Glutamatergic neuron (in vitro differentiated cells): ENCODE results near the gene C5orf15. TPM values are rescaled to one million over a fixed set of nuclear protein-coding genes. Genes with fewer than 3 reads are reported as not detected.

Source experiments
- DNase-seq: peaks from one replicate; pipeline ENCODE4 v3.0.0; 2022
- H3K27ac Mint-ChIP-seq: one replicate; pipeline ENCODE4 v1.8.0; 2020; ENCODE audit warnings: mild to moderate bottlenecking, mixed read lengths, inconsistent platforms; ENCODE audit not compliant: unreplicated experiment
- H3K27me3 Mint-ChIP-seq: one replicate; pipeline ENCODE4 v1.8.0; 2020; ENCODE audit warnings: mild to moderate bottlenecking, moderate library complexity, mixed read lengths, inconsistent platforms; ENCODE audit not compliant: unreplicated experiment
- H3K36me3 Mint-ChIP-seq: one replicate; pipeline ENCODE4 v1.8.0; 2020; ENCODE audit warnings: mild to moderate bottlenecking, mixed read lengths, inconsistent platforms; ENCODE audit not compliant: unreplicated experiment
- H3K4me1 Mint-ChIP-seq: one replicate; pipeline ENCODE4 v1.8.0; 2020; ENCODE audit warnings: mild to moderate bottlenecking, low read depth, mixed read lengths, inconsistent platforms; ENCODE audit not compliant: unreplicated experiment
- H3K4me3 Mint-ChIP-seq: one replicate; pipeline ENCODE4 v1.8.0; 2020; ENCODE audit warnings: mild to moderate bottlenecking, mixed read lengths, inconsistent platforms; ENCODE audit not compliant: unreplicated experiment
- H3K9me3 Mint-ChIP-seq: one replicate; pipeline ENCODE4 v1.8.0; 2020; ENCODE audit warnings: mild to moderate bottlenecking, moderate library complexity, mixed read lengths, inconsistent platforms; ENCODE audit not compliant: unreplicated experiment
- CTCF ChIP-seq: fragments of 200-600 bp; sonication (generic); IDR thresholded peaks from one replicate; pipeline ENCODE4 v1.5.0; 2021; ENCODE audit not compliant: partially characterized antibody, unreplicated experiment
- total RNA-seq: library from RNA; stranded (reverse); fragmentation: NEBNext Ultra II Directional; extraction: Animal tissue kit (Norgen Biotek cat#: 25700); gene quantifications from one replicate; pipeline ENCODE4 v1.2.1, GENCODE V29; 2021; ENCODE audit not compliant: unreplicated experiment

The C5orf15 gene
- total RNA-seq, 1 donor from 2014 or later: 35.7 TPM

- Mint-ChIP-seq H3K36me3 (no peaks in the 10 kb centered on the region), H3K27me3 (peaks cover 2% of the 10 kb centered on the region), H3K4me1 (peaks cover 48% of the 10 kb centered on the region), H3K9me3 (peaks cover 1% of the 10 kb centered on the region), H3K27ac (peak overlapping the region; percentile 78), H3K4me3 (peak overlapping the region; percentile 53)
- TF ChIP-seq CTCF: no peak
- no peak for DNase-seq
These were observed 26.0 kb upstream of the C5orf15 start for GRCh38 chr5:133994297-133994989.

GRCh38 chr5:133993185-133993936 is 24.9 kb upstream of the C5orf15 start:
- TF ChIP-seq CTCF: no peak
- Mint-ChIP-seq H3K4me3 (peak overlapping the region; percentile 36), H3K27ac (no peak overlapping the region), H3K9me3 (peaks cover 1% of the 10 kb centered on the region), H3K4me1 (peaks cover 47% of the 10 kb centered on the region), H3K27me3 (peaks cover 2% of the 10 kb centered on the region), H3K36me3 (no peaks in the 10 kb centered on the region)
- no peak for DNase-seq

GRCh38 chr5:133992429-133993155 is 24.2 kb upstream of the C5orf15 start:
- peaks cover 2% of the 10 kb centered on the region for H3K27me3 Mint-ChIP-seq
- H3K4me3 Mint-ChIP-seq: peak overlapping the region; percentile 36
- H3K4me1 Mint-ChIP-seq: peaks cover 47% of the 10 kb centered on the region
- no peak overlapping the region for H3K27ac Mint-ChIP-seq
- no peaks in the 10 kb centered on the region for H3K36me3 Mint-ChIP-seq
- no peak for TF ChIP-seq CTCF
- DNase-seq: no peak
- H3K9me3 Mint-ChIP-seq: peaks cover 1% of the 10 kb centered on the region

GRCh38 chr5:133991171-133991910 is 22.9 kb upstream of the C5orf15 start:
- no peak for TF ChIP-seq CTCF
- no peaks in the 10 kb centered on the region for H3K36me3 Mint-ChIP-seq
- H3K9me3 Mint-ChIP-seq: peaks cover 1% of the 10 kb centered on the region
- no peak for DNase-seq
- H3K4me1 Mint-ChIP-seq: peaks cover 39% of the 10 kb centered on the region
- peaks cover 2% of the 10 kb centered on the region for H3K27me3 Mint-ChIP-seq
- no peak overlapping the region for H3K27ac Mint-ChIP-seq
- H3K4me3 Mint-ChIP-seq: no peak overlapping the region
